NB4 (cell line): Measurements from ENCODE around the gene MAD1L1.

Source experiments
- DNase-seq: peaks from one replicate; pipeline ENCODE4 v3.0.0; 2010; ENCODE audit warnings: low read depth
- H3K4me3 ChIP-seq: one replicate; pipeline ENCODE4 v1.5.1; 2011; ENCODE audit warnings: mild to moderate bottlenecking, low read depth, low read length, moderate library complexity
- CTCF ChIP-seq: IDR thresholded peaks from one replicate; pipeline ENCODE4 v1.5.1; 2012; ENCODE audit warnings: low read depth, low read length
- MAX ChIP-seq: IDR thresholded peaks from 2 replicates; pipeline ENCODE4 v1.6.1; 2011; ENCODE audit warnings: low read depth, low read length
- MYC ChIP-seq: IDR thresholded peaks from 2 replicates; pipeline ENCODE4 v1.6.1; 2011; ENCODE audit warnings: low read depth, low read length
- POLR2A ChIP-seq: IDR thresholded peaks from 2 replicates; pipeline ENCODE4 v1.6.1; 2011; ENCODE audit warnings: mild to moderate bottlenecking; ENCODE audit not compliant: insufficient read length; ENCODE audit errors: extremely low read depth

Gene MAD1L1

GRCh38 chr7:2175514-2175913 is 57.2 kb downstream of the MAD1L1 start:
- TF ChIP-seq MAX, result no peak
- no peak for TF ChIP-seq POLR2A
- no peak for TF ChIP-seq MYC
- no peak for TF ChIP-seq CTCF
- H3K4me3 ChIP-seq, result no peak overlapping the region
- DNase-seq, result no peak

- DNase-seq, result no peak
- H3K4me3 ChIP-seq, result no peak overlapping the region
- TF ChIP-seq MAX (no peak), CTCF (no peak), POLR2A (no peak), MYC (no peak)
Measured at GRCh38 chr7:2175091-2175490, 57.7 kb downstream of the MAD1L1 start.

GRCh38 chr7:2173189-2173827 is 59.4 kb downstream of the MAD1L1 start:
- TF ChIP-seq MAX, result no peak
- TF ChIP-seq MYC, result no peak
- TF ChIP-seq CTCF, result no peak
- no peak for TF ChIP-seq POLR2A
- no peak for DNase-seq
- no peak overlapping the region for H3K4me3 ChIP-seq

- no peak for TF ChIP-seq CTCF
- TF ChIP-seq MYC, result no peak
- no peak for TF ChIP-seq POLR2A
- no peak for TF ChIP-seq MAX
- no peak overlapping the region for H3K4me3 ChIP-seq
Measured at GRCh38 chr7:2172311-2173188, 60.2 kb downstream of the MAD1L1 start.

GRCh38 chr7:2171855-2172254 is 60.9 kb downstream of the MAD1L1 start:
- DNase-seq, result peak; percentile 48
- TF ChIP-seq POLR2A (no peak), MYC (no peak), CTCF (no peak), MAX (no peak)
- no peak overlapping the region for H3K4me3 ChIP-seq

More at GRCh38 chr7:2172311-2173188, 60.2 kb downstream of the MAD1L1 start:
- no peak for DNase-seq
